Endodermal cell (in vitro differentiated cells): Measurements from ENCODE around the gene BPIFB6. TPM values are rescaled to one million over a fixed set of nuclear protein-coding genes. Genes with fewer than 3 reads are reported as not detected.

ENCODE experiments used
- DNase-seq: peaks from one replicate; pipeline ENCODE4 v3.0.0-alpha.2; 2017
- H3K27ac ChIP-seq: 2 replicates; pipeline ENCODE4 v1.5.1; 2013; ENCODE audit warnings: mild to moderate bottlenecking, low read depth, low read length, moderate library complexity
- H3K27me3 ChIP-seq: 2 replicates; pipeline ENCODE4 v1.6.1; 2013; ENCODE audit warnings: mild to moderate bottlenecking, low read length, moderate library complexity; ENCODE audit not compliant: insufficient read depth, control insufficient read depth, poor library complexity, severe bottlenecking
- H3K36me3 ChIP-seq: 2 replicates; pipeline ENCODE4 v1.7.0; 2013; ENCODE audit warnings: mild to moderate bottlenecking, low read length, moderate library complexity; ENCODE audit not compliant: control insufficient read depth, insufficient read depth
- H3K4me1 ChIP-seq: one replicate; pipeline ENCODE4 v1.7.0; 2013; ENCODE audit warnings: low read length; ENCODE audit not compliant: control insufficient read depth, insufficient read depth
- H3K4me3 ChIP-seq: 2 replicates; pipeline ENCODE4 v1.5.1; 2013; ENCODE audit warnings: mild to moderate bottlenecking, low read length, moderate library complexity
- H3K9ac ChIP-seq: 2 replicates; pipeline ENCODE4 v1.6.1; 2013; ENCODE audit warnings: mild to moderate bottlenecking, low read length, moderate library complexity; ENCODE audit not compliant: poor library complexity, severe bottlenecking; ENCODE audit errors: extremely low read depth
- H3K9me3 ChIP-seq: 2 replicates; pipeline ENCODE4 v1.6.1; 2013; ENCODE audit warnings: mild to moderate bottlenecking, low read length, moderate library complexity; ENCODE audit not compliant: control insufficient read depth
- H3K27ac Mint-ChIP-seq: 2 replicates; pipeline ENCODE4 v1.8.0; 2020; ENCODE audit warnings: mixed read lengths
- H3K27me3 Mint-ChIP-seq: 2 replicates; pipeline ENCODE4 v1.8.0; 2021; ENCODE audit warnings: mild to moderate bottlenecking, mixed read lengths; ENCODE audit not compliant: insufficient read depth
- H3K36me3 Mint-ChIP-seq: 2 replicates; pipeline ENCODE4 v1.8.0; 2020; ENCODE audit warnings: low read depth, mixed read lengths
- H3K4me1 Mint-ChIP-seq: 2 replicates; pipeline ENCODE4 v1.8.0; 2020; ENCODE audit warnings: mixed read lengths
- H3K4me3 Mint-ChIP-seq: 2 replicates; pipeline ENCODE4 v1.8.0; 2020; ENCODE audit warnings: mild to moderate bottlenecking, moderate library complexity, mixed read lengths
- H3K9me3 Mint-ChIP-seq: 2 replicates; pipeline ENCODE4 v1.8.0; 2020; ENCODE audit warnings: mild to moderate bottlenecking, mixed read lengths
- WGBS, 2 experiments: methylation state at CpG; one replicate each; pipeline versions ENCODE4 v1.1.5 to v1.1.7; 2013; ENCODE audit warnings: missing lambda C conversion rate in 2 of 2, mixed read lengths in 1 of 2; ENCODE audit not compliant: insufficient coverage in 1 of 2, insufficient read length in 1 of 2; 5-methylcytosine and 5-hydroxymethylcytosine counted together
- total RNA-seq, 2 donors: library from RNA; stranded (reverse); fragmentation: NEBNext Ultra II Directional in 1 of 2; extraction: Animal tissue kit (Norgen Biotek cat#: 25700) in 1 of 2; gene quantifications; 2 replicates in 1 of 2; 3 replicates in 1 of 2; pipeline ENCODE4 v1.2.1, GENCODE V29; 2021
- TF ChIP-seq, protein P1 (sequence below): fragments of 200-600 bp; sonication (generic); conservative IDR thresholded peaks from 2 replicates; pipeline ENCODE4 v1.5.0; 2021; ENCODE audit warnings: antibody characterized with exemption, mild to moderate bottlenecking

Gene BPIFB6
- total RNA-seq, 2 donors from 2014 or later: not detected

DNA sequence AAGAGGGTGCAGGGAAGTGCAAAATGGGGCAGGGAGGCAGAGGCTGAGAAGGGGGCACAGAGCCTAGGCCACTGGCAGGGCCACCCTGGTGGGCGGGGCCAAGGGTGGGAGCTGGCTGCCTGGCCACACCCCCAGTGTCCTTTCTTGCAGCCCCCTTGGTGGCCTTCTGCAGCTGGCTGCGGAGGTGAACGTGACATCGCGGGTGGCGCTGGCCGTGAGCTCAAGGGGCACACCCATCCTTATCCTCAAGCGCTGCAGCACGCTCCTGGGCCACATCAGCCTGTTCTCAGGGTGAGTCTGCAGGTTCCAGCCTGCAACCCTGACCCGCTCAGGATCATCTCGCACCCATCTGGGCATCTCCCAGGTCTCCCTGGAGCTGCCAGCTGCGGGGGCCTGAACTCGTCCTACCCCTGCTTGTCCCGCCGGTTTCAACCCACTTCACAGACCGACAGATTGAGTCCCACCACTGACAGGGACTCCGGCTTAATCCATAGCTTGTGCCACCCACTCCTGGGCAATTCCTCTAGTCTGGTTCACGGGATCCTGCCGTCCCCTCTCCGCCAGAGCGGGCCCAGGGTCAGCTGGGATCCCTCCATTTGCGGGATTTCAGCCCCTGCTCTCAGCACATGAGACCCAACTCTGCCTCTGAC is 28.4 kb downstream of the BPIFB6 start:
- Histone ChIP-seq H3K4me3 (no peak overlapping the region), H3K27ac (no peak overlapping the region), H3K9me3 (no peaks in the 10 kb centered on the region), H3K4me1 (no peaks in the 10 kb centered on the region), H3K9ac (no peak overlapping the region), H3K36me3 (no peaks in the 10 kb centered on the region), H3K27me3 (no peaks in the 10 kb centered on the region)
- H3K4me1 Mint-ChIP-seq: peaks cover 19% of the 10 kb centered on the region
- no peaks in the 10 kb centered on the region for H3K9me3 Mint-ChIP-seq
- TF ChIP-seq, protein P1, sequence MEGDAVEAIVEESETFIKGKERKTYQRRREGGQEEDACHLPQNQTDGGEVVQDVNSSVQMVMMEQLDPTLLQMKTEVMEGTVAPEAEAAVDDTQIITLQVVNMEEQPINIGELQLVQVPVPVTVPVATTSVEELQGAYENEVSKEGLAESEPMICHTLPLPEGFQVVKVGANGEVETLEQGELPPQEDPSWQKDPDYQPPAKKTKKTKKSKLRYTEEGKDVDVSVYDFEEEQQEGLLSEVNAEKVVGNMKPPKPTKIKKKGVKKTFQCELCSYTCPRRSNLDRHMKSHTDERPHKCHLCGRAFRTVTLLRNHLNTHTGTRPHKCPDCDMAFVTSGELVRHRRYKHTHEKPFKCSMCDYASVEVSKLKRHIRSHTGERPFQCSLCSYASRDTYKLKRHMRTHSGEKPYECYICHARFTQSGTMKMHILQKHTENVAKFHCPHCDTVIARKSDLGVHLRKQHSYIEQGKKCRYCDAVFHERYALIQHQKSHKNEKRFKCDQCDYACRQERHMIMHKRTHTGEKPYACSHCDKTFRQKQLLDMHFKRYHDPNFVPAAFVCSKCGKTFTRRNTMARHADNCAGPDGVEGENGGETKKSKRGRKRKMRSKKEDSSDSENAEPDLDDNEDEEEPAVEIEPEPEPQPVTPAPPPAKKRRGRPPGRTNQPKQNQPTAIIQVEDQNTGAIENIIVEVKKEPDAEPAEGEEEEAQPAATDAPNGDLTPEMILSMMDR: no peak
- no peak overlapping the region for H3K27ac Mint-ChIP-seq
- no peaks in the 10 kb centered on the region for H3K27me3 Mint-ChIP-seq
- DNase-seq: no peak
- no peak overlapping the region for H3K4me3 Mint-ChIP-seq
- WGBS, 2 experiments: 92 to 93% methylated on average over 15 to 22 of the region's 22 CpGs
- H3K36me3 Mint-ChIP-seq: no peaks in the 10 kb centered on the region

DNA sequence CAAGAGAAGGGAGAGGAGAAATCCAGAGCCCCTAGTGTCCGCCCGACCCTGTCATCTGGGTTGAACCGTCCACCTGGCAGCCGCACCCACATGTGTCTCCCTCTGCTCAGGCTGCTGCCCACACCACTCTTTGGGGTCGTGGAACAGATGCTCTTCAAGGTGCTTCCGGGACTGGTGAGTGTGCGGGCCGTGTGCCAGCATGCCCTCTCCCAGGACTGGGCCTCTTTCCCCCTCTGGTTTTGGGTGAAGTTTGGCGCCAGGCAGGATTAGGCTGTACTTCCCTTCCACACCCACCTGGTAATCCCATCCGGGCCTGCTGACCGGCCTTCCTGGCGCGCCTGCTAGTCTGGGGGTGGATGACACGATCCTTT is 30.2 kb downstream of the BPIFB6 start:
- H3K9me3 ChIP-seq: no peaks in the 10 kb centered on the region
- TF ChIP-seq, protein P1: no peak
- H3K4me1 ChIP-seq: no peaks in the 10 kb centered on the region
- H3K27ac Mint-ChIP-seq: no peak overlapping the region
- H3K27me3 Mint-ChIP-seq: no peaks in the 10 kb centered on the region
- 92 to 96% methylated on average over 8 to 14 of the region's 14 CpGs for WGBS, 2 experiments
- no peaks in the 10 kb centered on the region for H3K9me3 Mint-ChIP-seq
- H3K4me1 Mint-ChIP-seq: peaks cover 6% of the 10 kb centered on the region
- H3K27ac ChIP-seq: no peak overlapping the region
- no peak for DNase-seq
- H3K36me3 ChIP-seq: no peaks in the 10 kb centered on the region
- H3K36me3 Mint-ChIP-seq: no peaks in the 10 kb centered on the region
- no peak overlapping the region for H3K4me3 Mint-ChIP-seq
- no peak overlapping the region for H3K4me3 ChIP-seq
- no peaks in the 10 kb centered on the region for H3K27me3 ChIP-seq
- no peak overlapping the region for H3K9ac ChIP-seq

DNA sequence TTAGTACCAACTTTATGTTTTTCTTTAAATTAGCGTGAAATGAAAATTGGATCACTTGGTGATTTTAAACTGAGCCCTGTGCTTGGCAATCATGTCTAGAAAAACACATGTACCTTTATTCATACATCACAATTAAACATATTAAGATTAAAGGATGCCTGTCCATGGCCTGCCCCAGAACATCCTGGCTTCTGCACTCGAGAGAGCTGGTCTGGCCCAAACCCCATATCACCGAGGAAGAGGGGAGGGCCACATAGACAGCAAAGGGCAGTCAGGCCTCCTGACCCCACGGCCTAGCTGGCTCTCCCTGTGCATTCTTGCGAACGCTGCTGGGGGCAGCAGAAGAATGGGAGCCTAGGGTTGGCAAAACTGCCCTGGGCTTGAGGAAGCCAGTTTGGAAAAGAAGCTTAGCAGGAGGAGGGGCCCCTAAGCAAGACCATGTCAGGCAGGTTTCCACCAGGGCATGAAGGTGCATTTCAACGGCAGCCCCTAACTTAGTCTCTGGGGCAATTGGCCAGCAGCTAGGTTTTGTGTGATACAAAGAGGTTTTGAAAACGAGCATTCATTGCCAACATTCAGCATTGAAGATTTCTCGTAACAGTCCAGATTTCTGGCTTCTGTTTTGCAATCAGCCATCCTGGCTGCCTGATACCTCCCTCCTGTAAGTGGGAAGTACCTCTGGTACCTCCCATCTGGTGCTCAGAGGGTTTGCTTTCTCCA is 30.8 kb downstream of the BPIFB6 start:
- H3K4me1 ChIP-seq: no peaks in the 10 kb centered on the region
- H3K27me3 ChIP-seq: no peaks in the 10 kb centered on the region
- H3K9ac ChIP-seq: no peak overlapping the region
- TF ChIP-seq, protein P1: no peak
- H3K27ac Mint-ChIP-seq: no peak overlapping the region
- H3K4me3 Mint-ChIP-seq: no peak overlapping the region
- no peaks in the 10 kb centered on the region for H3K9me3 Mint-ChIP-seq
- H3K27me3 Mint-ChIP-seq: no peaks in the 10 kb centered on the region
- no peaks in the 10 kb centered on the region for H3K9me3 ChIP-seq
- DNase-seq: no peak
- H3K4me1 Mint-ChIP-seq: peaks cover 2% of the 10 kb centered on the region
- 63 to 71% methylated on average over 6 to 9 of the region's 9 CpGs for WGBS, 2 experiments
- no peaks in the 10 kb centered on the region for H3K36me3 Mint-ChIP-seq
- H3K27ac ChIP-seq: no peak overlapping the region
- no peak overlapping the region for H3K4me3 ChIP-seq
- H3K36me3 ChIP-seq: no peaks in the 10 kb centered on the region
